Activated naive CD4-positive, alpha-beta T cell treated with anti-CD3 and anti-CD28 coated beads, Interleukin-2, amount 10 ng/mL, durations not matched to agents 5 hours and 36 hours (primary cell): Measurements from ENCODE around the gene PCDH7. TPM values are rescaled to one million over a fixed set of nuclear protein-coding genes. Genes with fewer than 3 reads are reported as not detected.

Experiments used
- total RNA-seq, 2 experiments: library from RNA; stranded (reverse); gene quantifications; one replicate each; pipeline ENCODE4 v1.2.3, GENCODE V29; 2021

PCDH7 gene
- not detected for total RNA-seq

GRCh38 chr4:30720021-30720660, at the start of gene PCDH7:
Gene PCDH7 (plus strand): TSS chr4:30720369. CDS start chr4:30721423, 1,054 bp downstream.

